ENCODE data around the gene ATPAF1.

- TF ChIP-seq, protein P1, sequence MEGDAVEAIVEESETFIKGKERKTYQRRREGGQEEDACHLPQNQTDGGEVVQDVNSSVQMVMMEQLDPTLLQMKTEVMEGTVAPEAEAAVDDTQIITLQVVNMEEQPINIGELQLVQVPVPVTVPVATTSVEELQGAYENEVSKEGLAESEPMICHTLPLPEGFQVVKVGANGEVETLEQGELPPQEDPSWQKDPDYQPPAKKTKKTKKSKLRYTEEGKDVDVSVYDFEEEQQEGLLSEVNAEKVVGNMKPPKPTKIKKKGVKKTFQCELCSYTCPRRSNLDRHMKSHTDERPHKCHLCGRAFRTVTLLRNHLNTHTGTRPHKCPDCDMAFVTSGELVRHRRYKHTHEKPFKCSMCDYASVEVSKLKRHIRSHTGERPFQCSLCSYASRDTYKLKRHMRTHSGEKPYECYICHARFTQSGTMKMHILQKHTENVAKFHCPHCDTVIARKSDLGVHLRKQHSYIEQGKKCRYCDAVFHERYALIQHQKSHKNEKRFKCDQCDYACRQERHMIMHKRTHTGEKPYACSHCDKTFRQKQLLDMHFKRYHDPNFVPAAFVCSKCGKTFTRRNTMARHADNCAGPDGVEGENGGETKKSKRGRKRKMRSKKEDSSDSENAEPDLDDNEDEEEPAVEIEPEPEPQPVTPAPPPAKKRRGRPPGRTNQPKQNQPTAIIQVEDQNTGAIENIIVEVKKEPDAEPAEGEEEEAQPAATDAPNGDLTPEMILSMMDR (conservative IDR thresholded peaks at IDR 0.05), result no peak
- TF ChIP-seq ZFX (IDR thresholded peaks at IDR 0.05), result no peak
Observed at GRCh38 chr1:46637444-46638083, 30.6 kb downstream of the ATPAF1 start.

Measured in C4-2B (cell line).